Fibroblast of lung (primary cell): ENCODE results near the gene SNAPC5. TPM values are rescaled to one million over a fixed set of nuclear protein-coding genes. Genes with fewer than 3 reads are reported as not detected.
A peak's percentile ranks its signal among the peaks of the same experiment; 100 is the strongest.

Experiments used
- DNase-seq, 2 donors: peaks; one replicate each; pipeline versions ENCODE4 v3.0.0 to v3.0.0-alpha.2; 2010; ENCODE audit warnings: low read depth in 2 of 2
- H2AFZ ChIP-seq: 2 replicates; pipeline ENCODE4 v1.5.1; 2012; ENCODE audit warnings: low read length, control low read depth, inconsistent platforms
- H3K27ac ChIP-seq: 2 replicates; pipeline ENCODE4 v1.5.1; 2011; ENCODE audit warnings: low read length, control low read depth; ENCODE audit not compliant: insufficient read depth
- H3K27me3 ChIP-seq: 2 replicates; pipeline ENCODE4 v1.5.1; 2011; ENCODE audit warnings: mild to moderate bottlenecking, low read length; ENCODE audit not compliant: control insufficient read depth, insufficient read depth
- H3K36me3 ChIP-seq: 2 replicates; pipeline ENCODE4 v1.5.1; 2011; ENCODE audit warnings: low read length; ENCODE audit not compliant: control insufficient read depth, insufficient read depth
- H3K4me1 ChIP-seq: 2 replicates; pipeline ENCODE4 v1.5.1; 2011; ENCODE audit warnings: low read length; ENCODE audit not compliant: control insufficient read depth, insufficient read depth; ENCODE audit errors: extremely low read depth
- H3K4me2 ChIP-seq: 2 replicates; pipeline ENCODE4 v1.5.1; 2011; ENCODE audit warnings: low read length, control low read depth; ENCODE audit not compliant: insufficient read depth; ENCODE audit errors: extremely low read depth
- H3K4me3 ChIP-seq, 4 experiments: fragments of 200-600 bp in 1 of 4; sonication (generic) in 1 of 4; replicated peaks in 1 of 4; 2 replicates each; pipeline ENCODE4 v1.5.1; 2011 to 2016; ENCODE audit warnings: low read length in 4 of 4, low read depth in 3 of 4, mild to moderate bottlenecking in 3 of 4, control low read depth in 2 of 4, inconsistent platforms in 1 of 4, mixed read lengths in 1 of 4; ENCODE audit not compliant: insufficient read depth in 1 of 4; ENCODE audit errors: control extremely low read depth in 1 of 4
- H3K79me2 ChIP-seq: 2 replicates; pipeline ENCODE4 v1.5.1; 2012; ENCODE audit warnings: mild to moderate bottlenecking, low read length, inconsistent platforms; ENCODE audit not compliant: control insufficient read depth, insufficient read depth
- H3K9ac ChIP-seq: 2 replicates; pipeline ENCODE4 v1.5.1; 2011; ENCODE audit warnings: mild to moderate bottlenecking, low read length, control low read depth; ENCODE audit not compliant: insufficient read depth
- H3K9me3 ChIP-seq: 2 replicates; pipeline ENCODE4 v1.5.1; 2012; ENCODE audit warnings: low read depth, low read length; ENCODE audit not compliant: control insufficient read depth, insufficient read depth
- H4K20me1 ChIP-seq: 2 replicates; pipeline ENCODE4 v1.5.1; 2011; ENCODE audit warnings: low read length; ENCODE audit not compliant: control insufficient read depth, insufficient read depth; ENCODE audit errors: extremely low read depth
- EZH2 ChIP-seq: IDR thresholded peaks from 2 replicates; pipeline ENCODE4 v1.5.1; 2012; ENCODE audit warnings: low read length, control low read depth, mild to moderate bottlenecking; ENCODE audit errors: missing control alignments
- polyA plus RNA-seq, 2 donors: library from polyadenylated mRNA; depleted of rRNA in 1 of 2; stranded (reverse) in 1 of 2; unstranded in 1 of 2; fragments of >200 nt; gene quantifications; 2 replicates each; pipeline ENCODE4 v1.2.1, GENCODE V29; 2011 to 2012; ENCODE audit warnings: missing spikeins in 1 of 2
- total RNA-seq: library from RNA; depleted of rRNA; stranded (reverse); fragments of >200 nt; gene quantifications from 2 replicates; pipeline ENCODE4 v1.2.1, GENCODE V29; 2014
- TF ChIP-seq, protein P1 (sequence below), 2 donors: IDR thresholded peaks in 1 of 2; conservative IDR thresholded peaks in 1 of 2; 1 replicate in 1 of 2; 2 replicates in 1 of 2; pipeline ENCODE4 v1.5.1; 2011 to 2012; ENCODE audit warnings: low read length in 2 of 2, control low read depth in 1 of 2, inconsistent platforms in 1 of 2, low read depth in 1 of 2, mild to moderate bottlenecking in 1 of 2

Gene SNAPC5
- total and polyA plus RNA-seq, 2 donors (not counting 1 experiment from before 2014, with no cell fraction given) = 28.6 to 40.3 TPM

DNA sequence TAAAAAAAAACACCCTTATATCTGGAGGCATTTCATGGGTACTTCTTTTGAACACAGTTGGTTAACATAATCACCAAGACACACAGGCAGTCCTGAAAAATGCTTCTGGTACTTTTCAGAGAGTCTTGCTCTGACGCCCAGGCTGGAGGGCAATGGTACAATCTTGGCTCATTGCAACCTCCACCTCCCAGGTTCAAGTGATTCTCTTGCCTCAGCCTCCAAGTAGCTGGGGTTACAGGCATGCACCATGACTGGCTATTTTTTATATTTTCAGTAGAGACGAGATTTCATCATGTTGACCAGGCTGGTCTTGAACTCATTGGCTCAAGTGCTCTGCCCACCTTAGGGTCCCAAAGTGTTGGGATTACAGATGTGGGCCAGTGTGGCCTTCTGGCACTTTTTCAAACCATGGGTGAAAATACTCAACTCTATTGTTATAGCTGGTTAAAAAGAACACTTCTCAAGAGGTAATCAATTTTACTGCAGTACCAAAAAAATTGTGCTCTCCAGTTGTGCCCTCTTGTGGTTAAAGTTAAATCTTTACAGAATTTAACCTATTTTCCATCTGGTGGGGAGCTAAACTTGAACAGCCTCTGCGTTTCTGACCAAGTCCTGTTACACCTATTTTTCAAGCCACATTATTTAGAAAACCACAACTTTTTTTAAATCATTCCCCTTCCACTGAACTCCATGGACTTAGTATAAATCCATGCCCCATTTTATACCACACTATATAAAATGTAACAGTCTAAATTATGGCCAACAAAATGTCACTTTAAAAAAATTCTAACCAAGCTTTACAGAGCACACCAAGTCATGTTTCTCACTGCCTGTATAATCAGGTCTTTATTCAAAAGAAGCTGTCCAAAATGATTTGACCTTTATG, 1.2 kb upstream of the SNAPC5 start:
- Histone ChIP-seq H2AFZ (no peak overlapping the region), H3K36me3 (peaks cover 19% of the 10 kb centered on the region), H3K79me2 (peaks cover 44% of the 10 kb centered on the region), H3K27ac (peak overlapping the region; percentile 11), H3K9ac (no peak overlapping the region), H3K4me2 (no peak overlapping the region), H3K4me1 (peaks cover 2% of the 10 kb centered on the region), H3K9me3 (no peaks in the 10 kb centered on the region), H4K20me1 (no peaks in the 10 kb centered on the region), H3K27me3 (no peaks in the 10 kb centered on the region), H3K4me3 (no peak overlapping the region)
- no peak for TF ChIP-seq EZH2
- TF ChIP-seq, protein P1, sequence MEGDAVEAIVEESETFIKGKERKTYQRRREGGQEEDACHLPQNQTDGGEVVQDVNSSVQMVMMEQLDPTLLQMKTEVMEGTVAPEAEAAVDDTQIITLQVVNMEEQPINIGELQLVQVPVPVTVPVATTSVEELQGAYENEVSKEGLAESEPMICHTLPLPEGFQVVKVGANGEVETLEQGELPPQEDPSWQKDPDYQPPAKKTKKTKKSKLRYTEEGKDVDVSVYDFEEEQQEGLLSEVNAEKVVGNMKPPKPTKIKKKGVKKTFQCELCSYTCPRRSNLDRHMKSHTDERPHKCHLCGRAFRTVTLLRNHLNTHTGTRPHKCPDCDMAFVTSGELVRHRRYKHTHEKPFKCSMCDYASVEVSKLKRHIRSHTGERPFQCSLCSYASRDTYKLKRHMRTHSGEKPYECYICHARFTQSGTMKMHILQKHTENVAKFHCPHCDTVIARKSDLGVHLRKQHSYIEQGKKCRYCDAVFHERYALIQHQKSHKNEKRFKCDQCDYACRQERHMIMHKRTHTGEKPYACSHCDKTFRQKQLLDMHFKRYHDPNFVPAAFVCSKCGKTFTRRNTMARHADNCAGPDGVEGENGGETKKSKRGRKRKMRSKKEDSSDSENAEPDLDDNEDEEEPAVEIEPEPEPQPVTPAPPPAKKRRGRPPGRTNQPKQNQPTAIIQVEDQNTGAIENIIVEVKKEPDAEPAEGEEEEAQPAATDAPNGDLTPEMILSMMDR (conservative IDR thresholded peaks at IDR 0.05 in 1 of 2, IDR thresholded peaks at IDR 0.05 in 1 of 2; ENCODE audit: low read depth in 1 of 2, low read length in 2 of 2) = peak; percentile 24 to 35
- peak; percentile 21 to 70 for DNase-seq

DNA sequence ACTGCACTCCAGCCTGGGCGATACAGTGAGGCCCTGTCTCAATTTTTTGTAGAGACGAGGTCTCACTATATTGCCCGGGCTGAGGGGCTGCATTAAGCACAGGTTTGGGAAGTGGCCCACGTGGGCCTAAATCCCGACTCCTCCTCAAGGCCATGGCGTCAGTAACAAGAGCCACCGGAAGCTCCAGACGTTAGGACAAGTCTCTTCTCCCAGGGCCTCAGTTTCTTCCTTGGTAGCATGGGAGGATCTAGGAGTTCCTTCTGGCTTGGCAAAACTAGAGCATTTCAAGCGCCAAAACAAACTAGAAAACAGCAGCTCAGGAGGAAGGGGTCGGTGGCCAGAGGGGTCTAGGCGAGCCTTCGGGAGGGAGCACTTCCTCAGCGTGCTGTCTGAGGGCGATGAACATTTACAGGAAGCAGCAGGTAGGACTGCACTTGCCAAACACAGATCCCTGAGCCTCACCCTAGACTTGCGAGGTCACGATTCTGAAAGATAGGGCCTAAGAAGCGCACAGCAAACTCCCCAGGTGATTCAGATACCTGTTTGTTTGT, 536 bp downstream of the SNAPC5 start:
- DNase-seq = no peak
- no peak for TF ChIP-seq EZH2
- TF ChIP-seq, protein P1 (conservative IDR thresholded peaks at IDR 0.05 in 1 of 2, IDR thresholded peaks at IDR 0.05 in 1 of 2; ENCODE audit: low read depth in 1 of 2, low read length in 2 of 2) = no peak
- peak overlapping the region; percentile 73 to 99 (median 84) for H3K4me3 ChIP-seq
- no peaks in the 10 kb centered on the region for H3K9me3 ChIP-seq
- H3K36me3 ChIP-seq = peaks cover 21% of the 10 kb centered on the region
- peak overlapping the region; percentile 82 for H3K4me2 ChIP-seq
- H3K27me3 ChIP-seq = no peaks in the 10 kb centered on the region
- no peaks in the 10 kb centered on the region for H4K20me1 ChIP-seq
- peaks cover 2% of the 10 kb centered on the region for H3K4me1 ChIP-seq
- peak overlapping the region; percentile 56 for H2AFZ ChIP-seq
- H3K27ac ChIP-seq = peak overlapping the region; percentile 83
- peaks cover 26% of the 10 kb centered on the region for H3K79me2 ChIP-seq
- peak overlapping the region; percentile 75 for H3K9ac ChIP-seq

DNA sequence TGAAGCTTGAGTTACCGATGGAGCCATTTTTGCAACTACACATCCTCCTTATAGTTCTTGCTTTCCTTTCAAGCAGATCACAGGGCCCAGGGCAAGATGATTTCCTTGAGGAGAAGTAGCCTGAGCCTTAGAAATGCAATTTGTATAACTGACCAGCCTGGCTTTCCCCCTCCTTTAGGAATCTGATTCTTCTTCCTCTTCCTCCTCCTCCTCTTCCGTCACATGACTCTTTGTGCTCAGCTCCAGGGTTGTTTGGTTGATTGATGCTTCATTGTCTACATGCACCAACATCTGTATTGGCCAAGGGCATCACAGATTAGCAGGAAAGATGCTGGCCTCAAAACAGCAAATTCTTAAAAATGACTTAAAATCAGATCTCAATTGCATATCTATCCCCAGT, 3.3 kb downstream of the SNAPC5 start:
- Histone ChIP-seq H3K27ac (no peak overlapping the region), H3K9ac (no peak overlapping the region), H3K9me3 (no peaks in the 10 kb centered on the region), H3K36me3 (peaks cover 14% of the 10 kb centered on the region), H3K4me1 (peaks cover 2% of the 10 kb centered on the region), H2AFZ (no peak overlapping the region), H3K4me2 (no peak overlapping the region), H4K20me1 (no peaks in the 10 kb centered on the region), H3K4me3 (no peak overlapping the region), H3K27me3 (no peaks in the 10 kb centered on the region), H3K79me2 (peaks cover 8% of the 10 kb centered on the region)
- DNase-seq = no peak
- TF ChIP-seq EZH2 = no peak
- TF ChIP-seq, protein P1 (conservative IDR thresholded peaks at IDR 0.05 in 1 of 2, IDR thresholded peaks at IDR 0.05 in 1 of 2; ENCODE audit: low read depth in 1 of 2, low read length in 2 of 2) = no peak
